Measurements from ENCODE around the gene ST6GALNAC1.

ST6GALNAC1 gene, protein sequence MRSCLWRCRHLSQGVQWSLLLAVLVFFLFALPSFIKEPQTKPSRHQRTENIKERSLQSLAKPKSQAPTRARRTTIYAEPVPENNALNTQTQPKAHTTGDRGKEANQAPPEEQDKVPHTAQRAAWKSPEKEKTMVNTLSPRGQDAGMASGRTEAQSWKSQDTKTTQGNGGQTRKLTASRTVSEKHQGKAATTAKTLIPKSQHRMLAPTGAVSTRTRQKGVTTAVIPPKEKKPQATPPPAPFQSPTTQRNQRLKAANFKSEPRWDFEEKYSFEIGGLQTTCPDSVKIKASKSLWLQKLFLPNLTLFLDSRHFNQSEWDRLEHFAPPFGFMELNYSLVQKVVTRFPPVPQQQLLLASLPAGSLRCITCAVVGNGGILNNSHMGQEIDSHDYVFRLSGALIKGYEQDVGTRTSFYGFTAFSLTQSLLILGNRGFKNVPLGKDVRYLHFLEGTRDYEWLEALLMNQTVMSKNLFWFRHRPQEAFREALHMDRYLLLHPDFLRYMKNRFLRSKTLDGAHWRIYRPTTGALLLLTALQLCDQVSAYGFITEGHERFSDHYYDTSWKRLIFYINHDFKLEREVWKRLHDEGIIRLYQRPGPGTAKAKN

DNA sequence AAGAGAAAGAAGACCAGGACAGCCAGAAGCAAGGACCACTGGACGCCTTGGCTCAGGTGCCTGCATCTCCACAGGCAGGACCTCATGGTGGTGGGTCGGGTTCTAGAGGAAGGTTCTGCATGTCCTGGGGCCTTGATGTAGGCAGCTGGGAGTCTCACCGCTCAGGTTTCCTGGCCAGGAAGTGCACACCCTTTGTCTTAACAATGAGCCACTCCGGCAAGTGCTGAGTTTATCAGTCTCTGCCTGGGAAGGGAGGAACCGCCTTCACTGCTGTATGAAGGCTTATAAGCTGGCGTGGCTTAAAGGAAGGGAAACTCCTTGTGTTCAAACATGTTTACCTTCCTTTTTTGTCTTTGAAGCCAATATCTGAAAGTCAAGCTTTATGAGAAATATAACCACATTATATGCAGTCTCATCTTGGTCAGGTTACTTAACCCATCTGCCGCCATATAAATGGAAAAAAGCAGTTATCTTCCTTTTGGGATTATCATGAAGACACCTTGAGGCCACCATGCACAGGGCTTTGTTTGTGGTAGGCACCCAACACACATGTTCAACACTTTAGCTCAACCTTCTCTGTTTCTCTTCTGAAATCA is at the start of gene ST6GALNAC1:
Gene ST6GALNAC1, minus strand, starts transcription at position 205 of the 596 bp plus-strand sequence. Its CDS starts 119 bp downstream, at position 86.
- no peak within 1 kb of the TSS for H3K27ac ChIP-seq (ENCODE audit: poor library complexity, severe bottlenecking)
- peaks cover 25% of the 10 kb centered on the region for H3K4me1 ChIP-seq (ENCODE audit: insufficient read depth, poor library complexity, severe bottlenecking)
- DNase-seq (ENCODE audit: low spot score) (no peak), ATAC-seq (ENCODE audit: low read depth) (peak; percentile 74)
- no peak within 1 kb of the TSS for H3K4me3 ChIP-seq (ENCODE audit: severe bottlenecking)
- H3K27me3 ChIP-seq (ENCODE audit: insufficient read depth, poor library complexity, severe bottlenecking), result no peaks in the 10 kb centered on the region
- TF ChIP-seq, protein P1, sequence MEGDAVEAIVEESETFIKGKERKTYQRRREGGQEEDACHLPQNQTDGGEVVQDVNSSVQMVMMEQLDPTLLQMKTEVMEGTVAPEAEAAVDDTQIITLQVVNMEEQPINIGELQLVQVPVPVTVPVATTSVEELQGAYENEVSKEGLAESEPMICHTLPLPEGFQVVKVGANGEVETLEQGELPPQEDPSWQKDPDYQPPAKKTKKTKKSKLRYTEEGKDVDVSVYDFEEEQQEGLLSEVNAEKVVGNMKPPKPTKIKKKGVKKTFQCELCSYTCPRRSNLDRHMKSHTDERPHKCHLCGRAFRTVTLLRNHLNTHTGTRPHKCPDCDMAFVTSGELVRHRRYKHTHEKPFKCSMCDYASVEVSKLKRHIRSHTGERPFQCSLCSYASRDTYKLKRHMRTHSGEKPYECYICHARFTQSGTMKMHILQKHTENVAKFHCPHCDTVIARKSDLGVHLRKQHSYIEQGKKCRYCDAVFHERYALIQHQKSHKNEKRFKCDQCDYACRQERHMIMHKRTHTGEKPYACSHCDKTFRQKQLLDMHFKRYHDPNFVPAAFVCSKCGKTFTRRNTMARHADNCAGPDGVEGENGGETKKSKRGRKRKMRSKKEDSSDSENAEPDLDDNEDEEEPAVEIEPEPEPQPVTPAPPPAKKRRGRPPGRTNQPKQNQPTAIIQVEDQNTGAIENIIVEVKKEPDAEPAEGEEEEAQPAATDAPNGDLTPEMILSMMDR (IDR thresholded peaks at IDR 0.05; ENCODE audit: poor library complexity, severe bottlenecking), result no peak
- H3K36me3 ChIP-seq (ENCODE audit: low read depth), result no peaks in the 10 kb centered on the region
- no peaks in the 10 kb centered on the region for H3K9me3 ChIP-seq (ENCODE audit: severe bottlenecking)

DNA sequence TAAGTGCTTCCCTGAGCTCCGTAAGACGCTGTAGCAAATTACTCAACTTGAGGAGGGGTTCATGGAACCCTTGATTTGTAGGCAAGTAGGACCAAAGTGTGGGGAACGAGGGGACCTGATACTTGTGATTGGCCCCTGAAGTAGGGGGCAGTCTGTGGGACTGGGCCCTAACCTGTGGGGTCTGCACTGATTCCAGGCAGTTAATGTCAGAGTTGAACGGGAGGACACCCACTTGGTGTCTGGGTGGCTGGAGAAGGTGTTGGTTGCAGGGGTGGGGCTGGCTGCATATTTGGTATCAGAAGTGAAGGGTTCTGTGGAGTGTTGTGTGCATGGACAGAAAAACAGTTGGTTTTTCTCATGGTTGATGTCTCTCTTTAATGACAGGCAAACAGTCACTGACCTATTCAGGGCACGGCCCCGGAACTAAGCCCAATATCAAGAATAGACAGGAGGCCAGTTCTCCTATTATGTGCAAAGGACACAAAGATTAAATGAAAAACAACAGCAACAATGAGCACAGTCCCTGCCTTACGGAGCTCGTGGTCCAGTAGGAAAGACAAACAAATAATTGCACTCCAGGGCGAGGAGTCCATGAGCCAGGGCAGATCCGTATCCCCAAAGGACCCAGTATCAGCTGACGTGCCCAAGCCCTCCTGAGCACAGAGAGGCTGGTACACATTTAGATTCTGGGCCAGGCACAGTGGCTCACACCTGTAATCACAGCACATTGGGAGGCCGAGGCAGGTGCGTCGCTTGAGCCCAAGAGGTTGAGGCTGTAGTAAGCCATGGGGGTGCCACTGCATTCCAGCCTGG is 48.0 kb upstream of the ST6GALNAC1 start:
- H3K9me3 ChIP-seq (ENCODE audit: severe bottlenecking), result no peaks in the 10 kb centered on the region
- no peaks in the 10 kb centered on the region for H3K27me3 ChIP-seq (ENCODE audit: insufficient read depth, poor library complexity, severe bottlenecking)
- ATAC-seq (ENCODE audit: low read depth) (no peak), DNase-seq (ENCODE audit: low spot score) (no peak)
- peaks cover 14% of the 10 kb centered on the region for H3K4me1 ChIP-seq (ENCODE audit: insufficient read depth, poor library complexity, severe bottlenecking)
- H3K4me3 ChIP-seq (ENCODE audit: severe bottlenecking), result no peak overlapping the region
- TF ChIP-seq, protein P1 (IDR thresholded peaks at IDR 0.05; ENCODE audit: poor library complexity, severe bottlenecking), result no peak
- H3K36me3 ChIP-seq (ENCODE audit: low read depth), result peaks cover 2% of the 10 kb centered on the region; the same call in 1 of the 2 replicates
- H3K27ac ChIP-seq (ENCODE audit: poor library complexity, severe bottlenecking), result no peak overlapping the region

DNA sequence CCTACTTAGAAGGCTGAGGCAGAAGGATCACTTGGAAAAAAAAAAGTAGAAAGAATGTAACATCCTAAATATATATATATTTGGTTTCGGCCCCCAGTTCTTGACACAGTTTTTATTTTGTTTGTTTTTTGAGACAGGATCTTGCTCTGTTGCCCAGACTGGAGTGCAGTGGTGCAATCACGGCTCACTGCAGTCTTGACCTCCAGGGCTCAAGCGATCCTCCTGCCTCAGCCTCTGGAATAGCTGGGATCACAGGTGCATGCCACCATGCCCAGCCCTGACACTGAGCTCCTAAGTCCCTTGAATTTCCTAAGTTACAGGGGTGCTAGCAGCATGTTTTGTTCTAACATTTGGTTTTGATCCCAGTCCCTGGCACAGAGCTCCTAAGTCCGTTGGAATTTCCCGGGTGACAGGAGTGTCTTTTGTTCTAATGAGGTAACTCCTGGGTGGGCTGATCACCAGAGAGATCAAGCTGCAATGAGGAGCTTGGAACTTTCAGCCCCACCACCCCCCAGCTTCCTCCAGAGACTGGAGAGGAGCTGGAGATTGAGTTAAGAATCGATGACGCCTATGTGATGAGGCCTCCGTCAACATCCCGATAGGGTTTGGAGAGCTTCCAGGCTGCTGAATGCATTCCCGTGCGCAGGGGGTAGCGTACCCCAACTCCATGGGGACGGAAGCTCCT is 47.2 kb upstream of the ST6GALNAC1 start:
- H3K9me3 ChIP-seq (ENCODE audit: severe bottlenecking), result no peaks in the 10 kb centered on the region
- peaks cover 6% of the 10 kb centered on the region; the same call in 1 of the 2 replicates for H3K36me3 ChIP-seq (ENCODE audit: low read depth)
- H3K27ac ChIP-seq (ENCODE audit: poor library complexity, severe bottlenecking), result no peak overlapping the region
- TF ChIP-seq, protein P1 (IDR thresholded peaks at IDR 0.05; ENCODE audit: poor library complexity, severe bottlenecking), result no peak
- no peak for DNase-seq (ENCODE audit: low spot score)
- no peak for ATAC-seq (ENCODE audit: low read depth)
- H3K27me3 ChIP-seq (ENCODE audit: insufficient read depth, poor library complexity, severe bottlenecking), result no peaks in the 10 kb centered on the region
- H3K4me3 ChIP-seq (ENCODE audit: severe bottlenecking), result no peak overlapping the region
- H3K4me1 ChIP-seq (ENCODE audit: insufficient read depth, poor library complexity, severe bottlenecking), result peaks cover 14% of the 10 kb centered on the region

DNA sequence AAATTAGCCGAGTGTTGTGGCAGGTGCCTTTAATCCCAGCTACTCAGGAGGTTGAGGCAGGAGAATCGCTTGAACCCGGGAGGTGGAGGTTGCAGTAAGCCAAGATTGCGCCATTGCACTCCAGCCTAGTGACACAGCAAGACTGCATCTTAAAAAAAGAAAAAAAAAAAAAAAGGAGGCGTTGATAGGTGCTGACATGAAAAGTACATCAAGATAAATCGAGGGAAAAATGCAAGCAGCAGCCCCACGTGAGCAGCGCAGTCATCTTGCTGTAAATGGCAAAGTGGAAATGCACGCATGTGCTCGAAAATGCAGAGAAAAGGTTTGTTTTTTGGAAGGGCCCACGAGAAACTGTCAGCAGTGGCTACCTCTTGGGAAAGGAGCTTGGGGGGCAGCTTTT is 46.3 kb upstream of the ST6GALNAC1 start:
- ATAC-seq (ENCODE audit: low read depth) (no peak), DNase-seq (ENCODE audit: low spot score) (no peak)
- Histone ChIP-seq H3K4me3 (ENCODE audit: severe bottlenecking) (no peak overlapping the region), H3K36me3 (ENCODE audit: low read depth) (peaks cover 6% of the 10 kb centered on the region; the same call in 1 of the 2 replicates), H3K27ac (ENCODE audit: poor library complexity, severe bottlenecking) (no peak overlapping the region), H3K4me1 (ENCODE audit: insufficient read depth, poor library complexity, severe bottlenecking) (peaks cover 14% of the 10 kb centered on the region), H3K9me3 (ENCODE audit: severe bottlenecking) (no peaks in the 10 kb centered on the region), H3K27me3 (ENCODE audit: insufficient read depth, poor library complexity, severe bottlenecking) (no peaks in the 10 kb centered on the region)
- TF ChIP-seq, protein P1 (IDR thresholded peaks at IDR 0.05; ENCODE audit: poor library complexity, severe bottlenecking), result no peak
